SK-N-SH (cell line): ENCODE results near the gene FOXE3. TPM values are rescaled to one million over a fixed set of nuclear protein-coding genes. Genes with fewer than 3 reads are reported as not detected.

Source experiments
- CTCF ChIA-PET: fragments of 300-600, 350-600 bp; formaldehyde crosslinking; extraction: SDS; loops from one replicate; lab custom pipeline; 2021; lab: Yijun Ruan, JAX
- POLR2A ChIA-PET: fragments of 350-600 bp; sonication (Branson Sonifier 250); formaldehyde crosslinking; extraction: SDS; loops from one replicate; lab custom pipeline; 2020; ENCODE audit warnings: antibody characterized with exemption, inconsistent platforms; lab: Yijun Ruan, JAX
- DNase-seq: peaks from one replicate; pipeline ENCODE4 v3.0.0; 2012
- H2AFZ ChIP-seq: fragments of 200-600 bp; sonication (generic); 2 replicates; pipeline ENCODE4 v1.8.1; 2016; ENCODE audit warnings: antibody characterized with exemption, mild to moderate bottlenecking, low read depth
- H3F3A ChIP-seq: fragments of 200-600 bp; sonication (generic); replicated peaks from 2 replicates; pipeline ENCODE3; 2016; ENCODE audit warnings: antibody characterized with exemption, mild to moderate bottlenecking; ENCODE audit not compliant: insufficient read depth
- H3K27ac ChIP-seq, 2 experiments: fragments of 200-500 bp in 1 of 2; fragments of 200-600 bp in 1 of 2; sonication (Bioruptor generic) in 1 of 2; sonication (generic), shearing (Covaris generic) in 1 of 2; 2 replicates each; pipeline versions ENCODE4 v1.5.1 to v1.6.1; 2014 to 2016; ENCODE audit warnings: low read depth in 2 of 2, inconsistent platforms in 1 of 2, low read length in 1 of 2, mild to moderate bottlenecking in 1 of 2, mixed read lengths in 1 of 2
- H3K27me3 ChIP-seq: fragments of 200-600 bp; sonication (generic), shearing (Covaris generic); 2 replicates; pipeline ENCODE4 v1.6.1; 2016; ENCODE audit warnings: mixed run types; ENCODE audit not compliant: insufficient read depth
- H3K36me3 ChIP-seq, 2 experiments: fragments of 200-500 bp in 1 of 2; fragments of 200-600 bp in 1 of 2; sonication (Bioruptor generic) in 1 of 2; sonication (generic) in 1 of 2; replicated peaks in 1 of 2; 2 replicates each; pipeline versions ENCODE3 to v1.5.1; 2014 to 2016; ENCODE audit warnings: low read length in 1 of 2, mild to moderate bottlenecking in 1 of 2; ENCODE audit not compliant: insufficient read depth in 2 of 2, control insufficient read depth in 1 of 2
- H3K4me1 ChIP-seq, 2 experiments: fragments of 200-500 bp in 1 of 2; fragments of 200-600 bp in 1 of 2; sonication (Bioruptor generic) in 1 of 2; sonication (generic), shearing (Covaris generic) in 1 of 2; 2 replicates each; pipeline versions ENCODE4 v1.5.1 to v1.6.1; 2014 to 2016; ENCODE audit warnings: low read depth in 1 of 2, low read length in 1 of 2, mixed run types in 1 of 2; ENCODE audit not compliant: insufficient read depth in 2 of 2, control insufficient read depth in 1 of 2
- H3K4me2 ChIP-seq: fragments of 200-600 bp; sonication (generic), shearing (Covaris generic); 2 replicates; pipeline ENCODE4 v1.6.1; 2017; ENCODE audit warnings: mixed run types
- H3K4me3 ChIP-seq, 2 experiments: fragments of 200-500 bp in 1 of 2; fragments of 200-600 bp in 1 of 2; sonication (Bioruptor generic) in 1 of 2; sonication (generic), shearing (Covaris generic) in 1 of 2; 2 replicates each; pipeline versions ENCODE4 v1.5.1 to v1.8.1; 2014 to 2016; ENCODE audit warnings: low read depth in 2 of 2, inconsistent platforms in 1 of 2, low read length in 1 of 2, mild to moderate bottlenecking in 1 of 2, mixed read lengths in 1 of 2, moderate library complexity in 1 of 2
- H3K79me2 ChIP-seq: fragments of 200-600 bp; sonication (generic); 2 replicates; pipeline ENCODE4 v1.8.1; 2017; ENCODE audit warnings: mild to moderate bottlenecking; ENCODE audit not compliant: insufficient read depth
- H3K9ac ChIP-seq: fragments of 200-600 bp; sonication (generic); 2 replicates; pipeline ENCODE4 v1.6.1; 2017; ENCODE audit warnings: mixed run types
- H3K9me2 ChIP-seq: fragments of 200-600 bp; sonication (generic); 2 replicates; pipeline ENCODE4 v1.6.1; 2017; ENCODE audit warnings: mixed run types
- H3K9me3 ChIP-seq: fragments of 200-600 bp; sonication (generic); 2 replicates; pipeline ENCODE4 v1.6.1; 2017; ENCODE audit warnings: mixed run types, mild to moderate bottlenecking, moderate library complexity
- H4K20me1 ChIP-seq: fragments of 200-600 bp; sonication (generic); 2 replicates; pipeline ENCODE4 v1.6.1; 2017; ENCODE audit warnings: mild to moderate bottlenecking, mixed run types; ENCODE audit not compliant: insufficient read depth
- CHD2 ChIP-seq: fragments of 150-350 bp; IDR thresholded peaks from 2 replicates; pipeline ENCODE4 v1.6.1; 2018; ENCODE audit warnings: low read length; ENCODE audit not compliant: partially characterized antibody
- CTCF ChIP-seq: fragments of 200-600 bp; sonication (generic); IDR thresholded peaks from 2 replicates; pipeline ENCODE4 v1.6.1; 2017; ENCODE audit warnings: antibody characterized with exemption, mild to moderate bottlenecking, moderate library complexity
- ELF1 ChIP-seq: IDR thresholded peaks from 2 replicates; pipeline ENCODE4 v1.4.0; 2012
- EP300 ChIP-seq, 2 experiments: IDR thresholded peaks; 2 replicates each; pipeline versions ENCODE4 v1.4.0 to v1.6.1; 2012; ENCODE audit warnings: borderline replicate concordance in 1 of 2, low read depth in 1 of 2, low read length in 1 of 2
- EZH2phosphoT487 ChIP-seq: fragments of 200-600 bp; sonication (generic); IDR thresholded peaks from 2 replicates; pipeline ENCODE4 v1.6.1; 2017; ENCODE audit warnings: low read depth, mixed run types, mild to moderate bottlenecking, antibody characterized with exemption, moderate library complexity, borderline replicate concordance
- FOXJ3 ChIP-seq: sonication (generic); formaldehyde crosslinking; IDR thresholded peaks from 2 replicates; pipeline ENCODE4 v1.5.1; 2020; ENCODE audit warnings: mild to moderate bottlenecking, missing genetic modification reagents
- FOXM1 ChIP-seq: IDR thresholded peaks from 2 replicates; pipeline ENCODE4 v1.4.0; 2012; ENCODE audit warnings: low read depth, mild to moderate bottlenecking
- GABPA ChIP-seq: IDR thresholded peaks from 2 replicates; pipeline ENCODE4 v1.4.0; 2012; ENCODE audit warnings: low read depth, mild to moderate bottlenecking
- JUND ChIP-seq: IDR thresholded peaks from 2 replicates; pipeline ENCODE4 v1.4.0; 2012
- MXI1 ChIP-seq: IDR thresholded peaks from 2 replicates; pipeline ENCODE4 v1.6.1; 2012; ENCODE audit warnings: mild to moderate bottlenecking, low read depth, low read length, improper control_type of control experiment
- NFIC ChIP-seq: IDR thresholded peaks from 2 replicates; pipeline ENCODE4 v1.4.0; 2012; ENCODE audit warnings: borderline replicate concordance
- RCOR1 ChIP-seq: fragments of 150-350 bp; IDR thresholded peaks from 2 replicates; pipeline ENCODE4 v1.6.1; 2017; ENCODE audit warnings: antibody characterized with exemption, low read length
- RXRA ChIP-seq: IDR thresholded peaks from 2 replicates; pipeline ENCODE4 v1.4.0; 2012; ENCODE audit warnings: low read depth, mild to moderate bottlenecking, borderline replicate concordance
- SIN3A ChIP-seq: IDR thresholded peaks from 2 replicates; pipeline ENCODE4 v1.6.1; 2012; ENCODE audit warnings: low read depth, mild to moderate bottlenecking, low read length, moderate library complexity, borderline replicate concordance
- YY1 ChIP-seq: IDR thresholded peaks from 2 replicates; pipeline ENCODE4 v1.4.0; 2012; ENCODE audit warnings: low read depth, mild to moderate bottlenecking
- WGBS: methylation state at CpG from one replicate; pipeline ENCODE4 v1.1.6; 2017; ENCODE audit warnings: low lambda C conversion rate; 5-methylcytosine and 5-hydroxymethylcytosine counted together
- polyA plus RNA-seq, 3 experiments: library from polyadenylated mRNA; depleted of rRNA; stranded (reverse); fragments of >200 nt; gene quantifications; 2 replicates each; pipeline ENCODE4 v1.2.3, GENCODE V29; 2012

The FOXE3 gene
- polyA plus RNA-seq, 1 of the 3 experiments (the other 2 are of a cell fraction) = not detected

GRCh38 chr1:47403321-47403910 lies 12.7 kb upstream of the FOXE3 start:
- Histone ChIP-seq H3K4me1 (no peaks in the 10 kb centered on the region), H3K36me3 (no peaks in the 10 kb centered on the region), H3K9ac (no peak overlapping the region), H3K27me3 (no peaks in the 10 kb centered on the region), H4K20me1 (no peaks in the 10 kb centered on the region), H3K4me3 (no peak overlapping the region), H3K9me3 (no peaks in the 10 kb centered on the region), H3K4me2 (no peak overlapping the region), H2AFZ (no peak overlapping the region), H3F3A (no peaks in the 10 kb centered on the region), H3K79me2 (no peaks in the 10 kb centered on the region), H3K27ac (no peak overlapping the region), H3K9me2 (no peaks in the 10 kb centered on the region)
- POLR2A ChIA-PET = no interaction called here
- WGBS = 69% methylated on average over 4 of the region's 4 CpGs
- TF ChIP-seq FOXM1 = no peak
- no peak for TF ChIP-seq SIN3A
- TF ChIP-seq EZH2phosphoT487 = no peak
- no peak for TF ChIP-seq MXI1
- TF ChIP-seq CTCF = no peak
- TF ChIP-seq EP300 (IDR thresholded peaks at IDR 0.05; ENCODE audit: borderline replicate concordance in 1 of 2, low read depth in 1 of 2, low read length in 1 of 2) = no peak
- no peak for TF ChIP-seq RXRA
- TF ChIP-seq CHD2 = no peak
- no peak for TF ChIP-seq ELF1
- no peak for DNase-seq
- CTCF ChIA-PET = interaction anchor here (0.6 to 7.6 kb wide), 5 partner anchors 10 to 365 kb away, joined by 3 to 41 read pairs (median 4); partner anchors contain the start of gene FOXD2

DNA sequence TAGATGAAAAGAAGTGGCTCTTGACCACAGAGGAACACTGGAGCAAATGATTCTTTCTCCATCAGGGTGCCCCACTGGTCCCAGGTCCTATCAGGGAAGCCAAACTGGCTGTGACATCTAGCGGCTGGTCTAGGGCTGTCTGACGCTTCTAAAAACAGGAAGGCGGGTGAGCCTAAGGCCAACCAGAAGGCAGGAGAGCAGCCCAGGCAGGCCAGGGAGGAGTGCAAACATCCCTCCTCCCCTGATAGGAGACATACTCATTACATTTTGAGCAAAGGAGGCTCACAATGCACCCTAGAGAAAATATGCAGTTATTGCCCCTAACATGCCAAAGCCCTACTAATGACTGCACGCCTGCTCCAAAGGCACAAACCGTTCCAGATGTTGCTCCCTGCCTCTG lies 10.4 kb upstream of the FOXE3 start:
- no peak overlapping the region for H3K4me3 ChIP-seq
- ChIA-PET CTCF (interaction anchor here (7.6 kb wide), 1 partner anchor 17 kb away, joined by 41 read pairs; no protein-coding TSS in a partner anchor), POLR2A (no interaction called here)
- no peaks in the 10 kb centered on the region for H3K79me2 ChIP-seq
- H3K36me3 ChIP-seq = no peaks in the 10 kb centered on the region
- H3K4me2 ChIP-seq = no peak overlapping the region
- H3K4me1 ChIP-seq = no peaks in the 10 kb centered on the region
- H4K20me1 ChIP-seq = no peaks in the 10 kb centered on the region
- no peak for TF ChIP-seq JUND
- no peak for TF ChIP-seq FOXJ3 (CRISPR knock-in tag)
- TF ChIP-seq ELF1 = no peak
- TF ChIP-seq NFIC = no peak
- TF ChIP-seq GABPA = no peak
- TF ChIP-seq RCOR1 = no peak
- no peak for TF ChIP-seq YY1
- H3F3A ChIP-seq = no peaks in the 10 kb centered on the region
- no peaks in the 10 kb centered on the region for H3K9me2 ChIP-seq
- DNase-seq = no peak
- WGBS = 83% methylated on average over 5 of the region's 5 CpGs
- no peak overlapping the region for H2AFZ ChIP-seq
- no peak overlapping the region for H3K9ac ChIP-seq
- H3K9me3 ChIP-seq = no peaks in the 10 kb centered on the region
- no peaks in the 10 kb centered on the region for H3K27me3 ChIP-seq
- H3K27ac ChIP-seq = no peak overlapping the region
